Forelimb muscle (tissue), 1 donor: ENCODE measurements around the gene CCDC78. TPM values are rescaled to one million over a fixed set of nuclear protein-coding genes. Genes with fewer than 3 reads are reported as not detected.
"Not testable (repeated sequence)": the region's sequence is repeated elsewhere in the genome, so short reads cannot be mapped to it uniquely, and the experiment has no call there.

Source experiments
- DNase-seq: peaks from one replicate; pipeline ENCODE4 v3.0.0-alpha.2; 2013; ENCODE audit warnings: low read depth
- polyA plus RNA-seq: library from polyadenylated mRNA; unstranded; fragments of 120-200 nt; gene quantifications from one replicate; pipeline ENCODE4 v1.2.1, GENCODE V29; 2013; ENCODE audit not compliant: insufficient read length

Gene CCDC78
- polyA plus RNA-seq, 1 donor = 1.5 TPM

- no peak for DNase-seq
These were observed 31.9 kb downstream of the CCDC78 start for GRCh38 chr16:694187-694862.

GRCh38 chr16:693766-694165, 32.5 kb downstream of the CCDC78 start:
- DNase-seq = no peak

- no peak for DNase-seq
These were observed 32.9 kb downstream of the CCDC78 start for GRCh38 chr16:693364-693763.

- DNase-seq = no peak
These were observed 33.7 kb downstream of the CCDC78 start for GRCh38 chr16:692356-693108.

GRCh38 chr16:691242-691641, 35.0 kb downstream of the CCDC78 start:
- not testable (repeated sequence) for DNase-seq

- DNase-seq = no peak
These were observed 36.9 kb downstream of the CCDC78 start for GRCh38 chr16:689175-689897.

- DNase-seq = no peak
These were observed 38.7 kb downstream of the CCDC78 start for GRCh38 chr16:687499-687898.

GRCh38 chr16:686459-687260, 39.6 kb downstream of the CCDC78 start:
- DNase-seq = no peak

- no peak for DNase-seq
These were observed 40.3 kb downstream of the CCDC78 start for GRCh38 chr16:685967-686366.

- no peak for DNase-seq
These were observed 41.1 kb downstream of the CCDC78 start for GRCh38 chr16:684961-685696.

GRCh38 chr16:684071-684794, 42.0 kb downstream of the CCDC78 start, which contains the start of gene JMJD8:
Gene JMJD8, minus strand, starts transcription at chr16:684334. Its CDS starts 15 bp downstream, at chr16:684319.
- DNase-seq = peak; percentile 77

GRCh38 chr16:683396-684070, 42.7 kb downstream of the CCDC78 start:
- no peak for DNase-seq

- no peak for DNase-seq
These were observed 43.5 kb downstream of the CCDC78 start for GRCh38 chr16:682493-683395.

- DNase-seq = no peak
These were observed 44.4 kb downstream of the CCDC78 start for GRCh38 chr16:681746-682427.

- no peak for DNase-seq
These were observed 45.1 kb downstream of the CCDC78 start for GRCh38 chr16:680967-681745.

GRCh38 chr16:680625-680945, 45.7 kb downstream of the CCDC78 start:
- DNase-seq = no peak
